ENCODE data around the gene RGR.
A peak's percentile ranks its signal among the peaks of the same experiment; 100 is the strongest.
"Not testable (repeated sequence)": the region's sequence is repeated elsewhere in the genome, so short reads cannot be mapped to it uniquely, and the experiment has no call there.

The RGR gene

GRCh38 chr10:84261236-84261915 is 16.5 kb downstream of the RGR start:
- no peak for DNase-seq

GRCh38 chr10:84262190-84262956 is 17.5 kb downstream of the RGR start:
- no peak for DNase-seq

- DNase-seq, result no peak
These were observed 18.9 kb downstream of the RGR start for GRCh38 chr10:84263716-84264115.

GRCh38 chr10:84264611-84265141 is 19.8 kb downstream of the RGR start:
- peak; percentile 84 for DNase-seq

GRCh38 chr10:84265418-84265817 is 20.6 kb downstream of the RGR start:
- DNase-seq, result no peak

GRCh38 chr10:84267503-84268126 is 22.8 kb downstream of the RGR start:
- peak; percentile 90 for DNase-seq

GRCh38 chr10:84269162-84269561 is 24.3 kb downstream of the RGR start:
- no peak for DNase-seq

GRCh38 chr10:84269773-84270172 is 24.9 kb downstream of the RGR start:
- DNase-seq, result no peak

- no peak for DNase-seq
These were observed 25.9 kb downstream of the RGR start for GRCh38 chr10:84270708-84271107.

- DNase-seq, result not testable (repeated sequence)
These were observed 35.1 kb downstream of the RGR start for GRCh38 chr10:84279876-84280475.

GRCh38 chr10:84286695-84287094 is 41.8 kb downstream of the RGR start:
- no peak for DNase-seq

- no peak for DNase-seq
These were observed 43.3 kb downstream of the RGR start for GRCh38 chr10:84288151-84288550.

- DNase-seq, result no peak
These were observed 44.8 kb downstream of the RGR start for GRCh38 chr10:84289521-84290200.

GRCh38 chr10:84290235-84290634 is 45.4 kb downstream of the RGR start:
- no peak for DNase-seq

- no peak for DNase-seq
These were observed 46.5 kb downstream of the RGR start for GRCh38 chr10:84291384-84291783.

- DNase-seq, result no peak
These were observed 47.6 kb downstream of the RGR start for GRCh38 chr10:84292502-84292901.

GRCh38 chr10:84293171-84293570 is 48.3 kb downstream of the RGR start:
- no peak for DNase-seq

GRCh38 chr10:84293574-84294016 is 48.7 kb downstream of the RGR start:
- peak; percentile 58 for DNase-seq

GRCh38 chr10:84294766-84295447 is 50.1 kb downstream of the RGR start:
- DNase-seq, result no peak

GRCh38 chr10:84296091-84296981 is 51.5 kb downstream of the RGR start:
- no peak for DNase-seq

GRCh38 chr10:84298057-84298456 is 53.2 kb downstream of the RGR start:
- no peak for DNase-seq
